ENCODE measurements around the gene SYS1.
A peak's percentile ranks its signal among the peaks of the same experiment; 100 is the strongest.
"Not testable (repeated sequence)": the region's sequence is repeated elsewhere in the genome, so short reads cannot be mapped to it uniquely, and the experiment has no call there.

Gene SYS1

DNA sequence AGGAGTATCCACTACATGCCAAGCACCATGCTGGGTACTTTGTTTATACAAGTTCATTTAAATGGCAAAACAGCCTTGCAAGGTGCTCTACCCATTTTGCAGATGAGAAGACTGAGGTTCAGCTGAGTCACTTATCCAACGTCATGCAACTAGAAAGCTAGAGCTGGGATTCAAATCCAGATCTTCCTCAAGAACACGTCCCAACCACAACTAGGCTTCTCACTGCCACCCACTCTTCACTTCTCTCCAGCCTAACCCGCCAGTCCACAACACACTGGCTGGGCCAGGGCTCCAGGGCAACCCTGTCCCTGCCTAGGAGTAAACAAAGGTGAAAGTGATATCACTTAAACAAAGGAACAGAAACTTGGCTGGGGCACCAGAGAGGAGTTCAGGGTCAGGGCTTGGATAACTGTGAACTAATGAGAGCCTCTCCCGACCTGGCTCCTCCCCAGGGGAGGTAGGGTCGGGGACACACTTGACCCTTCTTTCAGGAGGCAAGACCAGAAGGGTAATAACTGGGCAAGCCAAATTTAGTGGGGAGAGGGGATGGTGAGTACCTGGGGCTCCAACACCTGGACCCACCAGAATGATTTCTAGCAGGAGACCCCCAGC is 22.6 kb upstream of the SYS1 start:
- DNase-seq, result no peak

DNA sequence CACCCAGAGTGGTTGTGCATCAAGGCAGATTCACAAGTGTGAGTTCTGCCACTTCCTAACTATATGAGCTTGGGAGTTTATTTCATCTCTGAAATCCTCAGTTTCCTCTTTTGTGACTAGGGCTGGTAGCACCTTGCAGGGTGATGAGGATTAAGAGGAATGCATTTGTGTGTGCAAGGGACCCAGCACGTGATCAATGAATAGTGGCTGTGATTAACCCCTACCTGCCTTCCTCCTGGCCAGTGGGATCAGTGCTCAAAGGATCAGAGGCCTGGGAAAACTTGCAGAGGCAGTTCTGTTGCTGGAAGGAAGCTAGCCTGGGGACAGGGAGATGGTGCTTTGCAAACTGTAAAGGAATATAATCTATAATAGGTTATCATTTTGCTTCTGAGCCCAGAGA is 22.0 kb upstream of the SYS1 start:
- DNase-seq, result no peak

DNA sequence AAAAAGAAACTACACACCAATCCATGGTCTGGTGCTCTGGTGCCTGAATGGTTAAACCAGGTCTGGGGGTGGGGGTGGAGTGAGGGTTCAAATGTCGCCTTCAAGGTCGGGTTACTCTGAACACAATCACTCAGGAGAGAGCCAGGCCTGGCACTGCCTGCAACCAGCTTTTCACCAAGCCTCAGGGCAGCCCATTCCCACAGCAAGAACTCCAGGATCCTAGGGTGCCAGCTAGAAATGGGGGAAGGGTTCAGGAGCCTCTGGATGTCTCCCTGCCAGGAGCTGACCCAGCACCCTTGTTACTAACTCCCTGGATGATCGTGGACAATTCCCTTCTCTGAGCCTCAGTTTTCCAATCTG is 21.4 kb upstream of the SYS1 start:
- no peak for DNase-seq

DNA sequence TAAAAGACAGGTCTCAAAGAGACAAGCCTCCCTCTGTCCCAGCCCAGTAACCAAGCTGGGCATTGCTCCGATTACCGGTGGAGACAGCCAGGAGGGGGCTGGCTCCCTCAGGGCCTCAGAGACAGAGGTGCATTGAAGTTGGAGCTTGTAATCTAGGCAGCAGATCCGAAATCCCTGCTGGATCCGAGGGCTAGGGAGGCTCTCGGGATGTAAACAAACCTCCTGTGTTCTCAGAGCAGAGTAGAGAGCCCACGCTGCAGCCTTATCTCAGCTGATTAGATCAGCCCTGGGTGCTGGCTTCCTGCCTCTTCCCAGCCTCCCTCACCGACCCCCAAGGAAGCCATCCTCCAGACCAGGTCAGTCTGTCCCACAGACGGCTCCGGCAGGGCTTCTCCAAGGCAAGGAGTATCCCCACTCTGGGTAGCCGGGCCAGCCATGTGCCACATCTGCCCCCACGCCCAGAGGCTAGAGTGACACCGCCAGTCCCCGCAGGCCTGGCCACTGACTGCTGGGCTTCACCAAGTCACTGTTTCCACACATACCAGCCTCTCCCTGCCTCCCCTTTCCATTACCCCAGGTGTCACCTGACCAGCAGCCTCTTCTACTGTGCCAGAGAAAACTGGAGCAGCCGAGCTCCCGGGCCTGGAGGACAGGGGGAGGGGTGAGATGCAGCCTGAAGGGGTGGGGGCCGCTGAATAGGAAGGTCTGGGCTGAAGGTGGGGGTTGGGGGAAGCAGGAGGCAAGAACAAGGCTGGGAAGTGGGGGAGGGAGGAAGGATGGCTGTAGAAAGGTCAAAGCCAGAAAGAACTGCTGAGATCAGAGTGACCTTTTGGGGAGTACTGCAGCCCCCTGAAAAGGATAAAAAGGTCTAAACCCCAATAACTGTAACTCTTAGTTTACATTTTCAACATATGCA is 20.8 kb upstream of the SYS1 start:
- no peak for DNase-seq

DNA sequence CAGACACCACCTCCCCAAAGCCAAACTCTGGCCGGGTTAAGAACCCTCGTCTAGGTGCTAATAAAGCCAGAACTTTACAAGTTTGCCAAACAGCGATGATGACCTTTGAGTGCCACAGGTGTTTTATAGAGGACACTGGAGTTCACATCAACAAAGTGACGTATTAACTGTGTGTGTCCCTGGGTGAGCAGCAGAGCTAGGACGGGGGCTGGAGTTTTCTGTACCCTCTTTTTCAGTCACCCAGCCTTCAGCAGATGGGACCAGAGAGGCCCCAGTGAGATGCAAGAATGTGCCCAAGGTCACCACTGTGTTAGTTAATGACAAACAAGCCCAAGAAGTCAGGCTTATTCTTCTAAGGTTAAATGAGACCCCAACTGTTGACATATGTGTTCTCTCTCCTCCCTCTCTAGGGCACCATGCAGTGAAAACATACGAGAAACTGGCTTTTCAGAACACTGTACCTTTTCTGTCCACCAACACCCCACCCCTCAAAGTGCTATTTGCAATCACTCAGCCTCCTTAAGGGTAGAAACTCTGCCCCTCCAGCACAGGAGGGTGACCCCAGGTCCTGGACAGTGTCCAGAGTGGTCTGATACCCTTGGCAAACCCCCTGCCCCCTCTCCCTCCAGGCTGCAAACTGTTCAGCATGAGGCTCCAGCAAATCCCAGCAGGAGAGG is 20.0 kb upstream of the SYS1 start:
- no peak for DNase-seq

DNA sequence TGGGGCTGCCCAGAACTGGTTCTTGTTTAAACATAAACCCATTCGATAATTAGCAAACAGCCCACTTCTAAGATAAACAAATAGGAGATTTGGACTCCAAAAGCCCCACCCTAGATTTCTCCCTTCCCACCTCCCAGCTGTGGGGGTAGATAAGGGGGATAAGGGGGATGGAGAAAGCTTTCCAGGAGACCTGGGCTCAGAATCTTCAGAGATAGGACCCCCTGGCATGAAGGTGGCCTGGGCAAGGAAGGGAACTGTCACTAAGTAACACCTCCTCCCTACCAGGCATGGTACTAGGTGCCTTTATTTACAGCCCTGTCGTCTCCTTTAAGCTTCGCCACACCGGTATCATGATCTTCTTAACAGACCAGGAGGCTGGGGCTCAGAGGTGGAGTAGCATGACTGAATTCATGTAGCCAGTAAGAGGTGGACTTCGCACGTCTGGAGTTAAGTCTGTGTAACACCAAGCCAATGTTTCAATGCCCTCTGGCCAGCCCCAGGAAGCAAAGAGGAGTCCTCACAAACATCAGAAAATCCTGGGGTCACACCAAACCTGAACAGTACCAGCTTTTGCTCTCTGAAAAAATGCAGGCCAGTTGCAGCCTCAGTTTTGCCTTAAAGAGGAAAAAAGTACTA is 19.3 kb upstream of the SYS1 start:
- no peak for DNase-seq

DNA sequence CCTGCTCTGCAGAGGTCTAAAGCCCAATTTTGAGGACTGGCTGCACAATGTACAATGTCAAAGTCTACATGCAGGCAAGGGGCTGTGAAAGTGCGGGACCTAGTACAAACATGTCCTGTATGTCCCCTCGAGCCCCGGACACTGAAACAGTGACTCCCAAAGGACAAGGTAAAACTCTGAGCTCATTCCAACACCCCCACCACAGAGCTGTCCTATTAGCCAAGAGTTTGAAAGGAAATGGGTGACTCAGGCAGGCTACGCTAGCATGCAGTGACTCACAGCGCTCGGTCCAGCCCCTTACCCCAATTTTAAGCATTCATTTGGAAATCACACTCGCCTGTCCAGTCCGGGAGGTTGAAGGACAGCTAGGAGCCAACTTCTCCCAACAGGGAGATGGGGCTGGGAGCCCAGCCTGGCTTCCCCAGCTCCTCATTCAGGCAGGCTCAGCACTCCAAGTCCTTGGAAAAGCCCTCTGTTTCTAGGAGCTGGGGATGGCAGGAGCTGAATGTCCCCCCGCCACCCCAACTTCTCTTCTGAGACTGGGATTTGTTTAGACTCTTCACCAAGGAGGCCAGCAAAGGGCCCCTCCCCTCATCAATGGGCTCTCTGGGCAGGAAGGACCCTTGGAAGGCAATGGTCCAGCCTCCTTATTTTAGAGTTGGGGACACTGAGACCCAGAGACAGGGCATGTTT is 18.6 kb upstream of the SYS1 start:
- DNase-seq, result no peak

DNA sequence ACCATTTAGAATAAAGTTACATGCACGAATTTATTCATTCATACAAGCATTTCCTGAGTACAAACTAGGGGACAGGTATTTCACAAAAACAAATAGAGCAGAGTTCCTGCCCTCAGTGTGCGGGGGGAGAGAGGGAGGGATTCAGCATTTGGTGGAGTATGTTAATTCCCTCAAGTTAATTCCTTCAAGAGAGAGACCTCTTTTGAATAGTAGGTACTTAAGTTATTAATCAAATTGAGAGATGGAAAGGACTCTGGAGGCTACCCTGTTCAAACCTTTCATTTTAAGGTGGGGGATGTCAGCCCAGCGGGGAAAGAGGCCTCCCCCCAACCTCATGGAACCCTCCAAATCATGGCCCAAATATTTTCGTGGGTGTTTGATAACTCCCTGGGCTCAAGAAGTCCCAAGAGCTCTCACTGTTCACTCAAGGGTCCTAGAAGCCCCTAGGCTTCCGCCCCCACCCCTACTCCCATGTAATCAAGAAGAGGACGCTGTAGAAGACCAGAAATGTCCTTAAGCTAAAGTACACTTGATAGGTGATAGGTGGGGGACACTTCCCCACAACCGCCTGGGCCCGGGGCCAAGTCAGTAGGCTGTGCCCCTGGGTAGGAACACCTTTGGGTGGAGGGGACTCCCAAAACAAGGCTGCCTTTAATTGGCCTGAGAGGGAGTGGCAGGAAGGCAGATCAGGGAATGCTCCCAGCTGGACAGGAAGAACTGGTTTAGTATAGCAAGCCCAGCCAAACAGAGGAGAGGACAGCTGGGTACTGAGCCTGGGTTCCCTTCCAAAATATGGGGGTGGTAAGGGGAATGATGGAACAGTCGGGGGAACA is 17.6 kb upstream of the SYS1 start:
- DNase-seq, result no peak

DNA sequence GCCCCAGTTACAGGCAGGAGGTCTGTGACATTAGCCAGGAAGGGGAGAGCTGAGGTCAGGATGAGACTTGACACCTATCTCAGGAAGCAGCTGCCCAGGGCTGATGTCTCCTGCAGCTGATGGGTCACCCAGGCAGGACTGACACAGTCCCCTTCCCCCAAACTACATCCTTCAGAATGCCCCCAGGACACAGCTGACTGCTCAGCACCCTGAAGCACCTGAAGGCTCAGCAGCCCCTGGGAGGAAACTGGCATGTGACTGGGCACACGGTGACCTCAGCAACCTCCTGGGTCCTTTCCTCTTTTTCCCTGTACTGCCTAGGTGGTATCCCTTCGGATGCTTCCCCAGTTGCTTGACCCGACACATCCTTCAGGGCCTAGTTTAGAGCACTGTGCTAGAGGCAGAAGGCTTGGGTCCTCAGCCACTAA is 16.7 kb upstream of the SYS1 start:
- no peak for DNase-seq

DNA sequence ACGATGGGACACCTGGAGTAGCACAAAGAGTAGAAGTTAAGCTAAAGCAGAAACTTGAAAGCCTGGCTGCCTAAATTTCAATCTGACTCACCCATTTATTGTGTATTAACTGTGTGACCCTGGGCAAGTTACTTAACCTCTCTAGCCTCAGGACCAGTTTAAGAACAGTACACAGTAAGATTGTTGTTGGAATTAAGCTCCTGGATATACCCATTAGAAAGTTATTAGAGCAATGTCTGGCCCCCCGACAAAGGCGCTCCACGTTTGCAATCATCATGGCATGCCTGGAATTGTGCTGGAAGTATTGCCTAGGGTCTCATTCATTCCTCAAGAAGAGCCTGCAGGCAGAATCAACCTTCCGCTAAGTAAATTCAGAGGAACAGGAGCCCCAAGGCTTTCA is 16.1 kb upstream of the SYS1 start:
- no peak for DNase-seq

DNA sequence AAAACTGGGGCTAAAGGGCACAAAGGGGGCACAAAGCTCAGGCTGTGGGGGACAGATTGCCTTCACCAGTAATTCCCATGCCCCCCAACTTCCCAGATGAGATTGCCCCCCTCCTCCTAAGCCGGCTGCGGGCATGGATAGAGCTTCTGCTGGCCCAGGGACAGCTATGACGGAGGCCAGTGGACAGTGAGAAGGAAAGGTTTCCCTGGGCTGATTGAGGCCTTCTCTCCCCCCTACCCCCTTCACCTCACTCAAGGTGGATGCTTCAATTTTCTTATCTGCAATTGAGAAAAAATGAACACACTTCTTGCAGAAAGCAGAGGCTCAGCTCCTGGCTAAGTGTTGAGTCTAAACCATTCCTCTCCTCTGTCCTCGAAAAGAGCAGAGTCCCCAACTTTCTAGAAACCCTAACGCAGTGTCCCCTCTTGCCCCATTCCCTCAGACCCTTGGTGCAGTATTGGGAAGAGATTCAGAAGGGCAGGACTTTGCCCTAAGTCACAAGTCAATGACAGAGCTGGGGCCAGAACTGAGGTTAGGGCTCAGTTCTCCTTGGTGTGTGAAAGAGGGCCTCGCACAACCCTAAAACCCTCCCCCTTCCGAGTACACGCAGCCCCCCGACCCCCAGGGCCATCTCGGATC is 15.5 kb upstream of the SYS1 start:
- DNase-seq, result no peak

DNA sequence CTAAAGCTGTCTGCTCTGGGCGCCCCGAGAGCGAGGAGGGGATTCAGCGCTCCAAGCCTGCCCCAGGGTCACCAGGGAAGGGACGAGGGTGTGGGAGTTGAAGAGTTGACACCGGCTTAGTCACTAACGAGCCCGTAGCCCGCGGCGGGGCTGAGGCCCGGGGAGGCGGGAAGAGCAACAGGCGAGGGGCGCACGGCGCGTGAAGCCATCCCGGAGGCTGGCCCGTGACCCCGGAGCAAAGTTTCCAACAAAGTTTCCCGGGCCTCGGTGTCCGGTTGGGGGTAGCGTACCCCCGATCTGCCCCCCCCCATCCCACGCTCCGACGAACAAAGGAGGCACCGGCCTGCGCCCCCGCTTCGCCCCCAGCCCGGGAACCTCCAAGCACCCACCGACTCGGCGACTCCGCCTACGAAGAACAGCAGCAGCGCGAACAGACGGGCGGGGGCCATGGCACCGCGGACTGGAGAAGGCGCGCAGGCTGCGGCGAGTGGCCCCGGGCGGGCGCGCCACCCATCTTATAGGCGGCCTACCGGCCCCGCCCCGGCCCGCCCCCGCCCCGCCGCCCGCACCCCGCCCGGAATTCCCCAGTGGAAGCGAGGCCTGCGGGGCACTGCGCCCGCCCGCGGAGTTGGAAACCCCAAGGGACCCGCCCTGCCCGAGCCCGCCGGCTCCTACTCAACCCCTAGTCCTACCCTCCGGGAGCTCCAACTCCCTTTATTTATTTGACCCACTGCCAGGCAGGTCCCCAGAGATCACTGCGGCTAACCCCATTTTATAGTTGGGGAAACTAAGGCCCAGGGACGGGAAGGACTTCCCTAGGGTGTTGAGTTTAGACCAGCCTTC is 14.8 kb upstream of the SYS1 start, which contains the start of gene SDC4:
TSS of gene SDC4 (minus strand) at position 489 of the 843 bp plus-strand sequence. CDS start at position 449, 40 bp downstream.
- DNase-seq, result peak; percentile 61

DNA sequence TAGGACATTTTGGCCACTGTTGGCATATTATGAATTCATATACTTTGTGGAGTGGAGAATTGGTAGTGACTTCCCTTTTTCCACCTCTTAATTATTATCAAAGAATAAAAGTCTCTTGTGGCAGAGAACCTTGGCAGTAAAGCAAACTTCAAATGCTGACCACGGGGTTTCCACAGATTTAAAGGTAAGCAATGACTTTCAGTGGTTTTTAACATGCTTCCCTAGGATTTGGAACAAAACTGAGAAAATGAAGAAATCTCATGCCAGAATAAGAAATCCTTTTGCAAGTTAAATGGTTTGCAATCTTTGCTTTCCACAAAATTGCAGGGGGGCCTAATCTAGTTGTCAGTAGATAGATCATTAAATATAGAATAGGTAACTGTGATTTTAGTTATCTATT is 12.7 kb upstream of the SYS1 start:
- DNase-seq, result no peak

DNA sequence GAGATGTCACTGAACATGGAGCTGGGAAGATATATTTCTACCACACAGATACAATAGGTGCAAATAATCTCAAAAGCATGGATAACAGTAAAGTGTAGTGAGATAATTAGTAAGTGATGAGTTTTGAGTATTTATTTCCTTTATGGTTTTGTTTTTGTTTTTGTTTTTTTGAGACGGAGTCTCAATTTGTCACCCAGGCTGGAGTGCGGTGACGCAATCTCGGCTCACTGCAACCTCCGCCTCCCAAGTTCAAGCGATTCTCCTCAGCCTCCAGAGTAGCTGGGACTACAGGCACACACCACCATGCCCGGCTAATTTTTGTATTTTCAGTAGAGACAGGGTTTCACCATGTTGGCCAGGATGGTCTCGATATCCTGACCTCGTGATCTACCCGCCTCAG is 12.2 kb upstream of the SYS1 start:
- DNase-seq, result not testable (repeated sequence)

DNA sequence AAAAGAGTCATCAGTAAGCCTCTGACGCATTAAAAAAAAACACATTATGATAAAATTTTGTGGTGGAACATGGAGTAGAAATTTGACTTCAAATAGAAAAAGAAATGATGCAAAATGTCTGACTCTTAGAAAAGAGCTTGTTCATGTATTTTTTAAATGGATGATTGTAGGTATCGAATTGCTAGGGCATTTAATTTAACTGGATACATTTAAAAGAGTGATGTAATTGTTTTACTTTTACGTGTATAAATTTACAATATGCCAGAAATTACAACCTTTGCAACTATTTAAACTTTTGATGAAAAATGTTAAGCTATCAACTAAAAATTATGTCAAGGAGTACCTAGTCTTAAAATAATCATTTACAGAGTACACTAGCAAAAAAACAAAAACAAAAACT is 10.2 kb upstream of the SYS1 start:
- DNase-seq, result no peak

DNA sequence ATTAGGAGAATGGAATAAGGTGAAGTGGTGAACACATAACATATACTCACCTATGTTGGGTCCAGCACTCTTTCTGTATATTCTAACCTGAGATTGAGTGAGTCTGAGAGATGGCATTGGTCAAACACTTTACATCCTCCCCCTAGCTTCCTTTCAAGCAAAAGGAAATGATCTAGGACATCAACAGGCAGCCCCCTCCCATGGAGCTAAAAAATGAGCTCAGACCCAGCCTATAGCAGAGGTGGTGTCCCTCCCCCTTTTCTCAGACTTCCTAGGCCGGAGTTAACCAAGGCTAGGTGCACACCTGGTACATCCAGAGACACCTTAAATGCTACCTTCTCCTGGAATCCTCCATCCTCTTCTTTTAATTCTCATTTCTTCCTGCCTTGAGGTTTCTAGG is 9.2 kb upstream of the SYS1 start:
- no peak for DNase-seq

DNA sequence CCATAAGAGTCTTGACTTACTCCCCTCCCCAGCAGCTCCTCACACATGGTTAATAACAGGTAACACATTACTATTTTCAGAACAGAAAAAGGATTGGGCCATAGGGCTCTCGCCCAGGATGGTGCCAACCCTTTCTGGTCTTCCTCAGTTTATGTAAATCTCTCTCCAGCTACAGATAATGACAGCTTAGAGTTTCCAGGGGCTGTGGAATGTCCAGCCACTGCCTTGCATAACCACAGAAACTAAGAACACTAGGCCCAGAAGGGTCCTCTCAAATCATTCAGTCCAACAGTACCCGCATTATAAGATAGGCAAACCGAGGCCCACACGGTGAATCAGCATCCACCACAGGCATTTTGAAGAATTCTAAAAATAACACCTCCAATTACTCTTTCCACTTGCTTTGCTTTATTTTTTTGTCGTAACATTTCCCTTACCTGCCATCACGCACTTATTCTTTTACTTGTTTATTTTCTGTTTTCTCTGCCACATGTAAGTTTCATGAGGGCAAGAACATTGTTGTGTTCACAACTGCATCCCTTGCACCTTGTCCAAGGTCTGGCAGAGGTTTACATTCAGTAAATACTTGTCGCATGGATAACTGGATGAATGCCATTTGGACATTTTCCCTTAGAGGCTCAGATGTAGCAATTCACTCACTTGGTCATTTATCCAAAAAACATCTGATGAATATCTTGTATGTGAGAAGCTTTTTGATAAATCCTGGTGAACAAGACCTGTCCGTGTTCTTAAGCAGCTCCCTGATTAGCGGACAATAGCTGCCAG is 8.3 kb upstream of the SYS1 start:
- DNase-seq, result no peak

DNA sequence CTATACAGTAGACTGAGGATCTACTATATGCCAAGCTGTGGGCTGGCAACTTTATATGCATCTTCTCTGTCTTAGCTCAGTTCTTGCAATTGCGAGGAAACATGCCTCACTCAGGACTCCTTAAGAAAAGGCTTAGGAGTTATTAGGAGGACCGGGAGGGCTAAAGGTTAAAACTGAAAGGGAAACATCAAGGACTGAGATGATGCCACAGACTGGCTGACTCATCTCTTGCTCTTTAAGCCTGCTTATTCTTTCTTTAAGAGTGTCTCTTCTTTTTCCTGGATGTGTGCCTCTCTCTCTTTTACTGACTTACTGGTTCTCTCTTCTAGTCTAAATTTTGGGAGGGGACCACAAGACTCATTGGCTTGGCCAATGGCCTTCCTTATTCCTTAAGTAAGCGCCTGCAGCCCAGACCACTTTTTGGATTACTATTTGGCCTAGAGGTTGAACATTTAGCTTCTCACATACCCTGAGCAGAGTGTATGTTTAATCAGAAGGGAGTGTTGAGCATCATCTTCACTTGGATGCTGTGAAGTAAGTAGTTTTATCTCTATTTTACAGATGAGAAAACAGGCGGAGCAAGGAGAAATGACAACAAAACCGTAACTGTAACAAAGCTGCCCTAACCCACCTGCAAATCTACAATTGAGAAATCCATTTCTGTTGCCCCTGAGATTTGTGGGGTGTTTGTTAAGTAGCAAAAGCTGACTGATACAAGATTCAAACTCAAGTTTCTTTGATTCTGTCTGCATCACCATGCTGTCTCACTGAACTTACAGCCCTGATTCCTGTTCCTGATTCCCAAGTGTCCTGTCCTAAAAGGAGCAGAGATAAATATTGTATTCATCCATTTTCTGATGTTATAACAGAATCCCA is 7.5 kb upstream of the SYS1 start:
- DNase-seq, result no peak
